RWPE2 (cell line): ENCODE results near the gene PPOX.

Experiments
- ATAC-seq: fragments of 200-7000 bp; cut with Tn5 transposase; 3 replicates; pipeline ENCODE4 v1.9.1; 2021; ENCODE audit warnings: low read depth
- DNase-seq: peaks from one replicate; pipeline ENCODE4 v3.0.0-alpha.2; 2020; ENCODE audit warnings: low spot score
- H3K27ac ChIP-seq: fragments of 450-650 bp; 2 replicates; pipeline ENCODE4 v1.5.1; 2017; ENCODE audit warnings: mild to moderate bottlenecking; ENCODE audit not compliant: poor library complexity, severe bottlenecking
- H3K27me3 ChIP-seq: fragments of 250-450 bp; sonication (Bioruptor Pico); 2 replicates; pipeline ENCODE4 v1.5.1; 2021; ENCODE audit warnings: mild to moderate bottlenecking, moderate library complexity; ENCODE audit not compliant: insufficient read depth, poor library complexity, severe bottlenecking
- H3K36me3 ChIP-seq: fragments of 250-450 bp; sonication (Bioruptor Pico); 2 replicates; pipeline ENCODE4 v1.5.1; 2020; ENCODE audit warnings: low read depth, mild to moderate bottlenecking, moderate library complexity
- H3K4me1 ChIP-seq: fragments of 250-450 bp; sonication (Bioruptor Pico); 2 replicates; pipeline ENCODE4 v1.5.1; 2021; ENCODE audit warnings: mild to moderate bottlenecking, moderate library complexity; ENCODE audit not compliant: insufficient read depth, poor library complexity, severe bottlenecking
- H3K4me3 ChIP-seq: fragments of 250-450 bp; sonication (Bioruptor Pico); 2 replicates; pipeline ENCODE4 v1.5.1; 2021; ENCODE audit warnings: mild to moderate bottlenecking, moderate library complexity; ENCODE audit not compliant: severe bottlenecking
- H3K9me3 ChIP-seq: fragments of 250-450 bp; sonication (Bioruptor Pico); 2 replicates; pipeline ENCODE4 v1.5.1; 2021; ENCODE audit warnings: mild to moderate bottlenecking, moderate library complexity; ENCODE audit not compliant: severe bottlenecking
- CTCF ChIP-seq: fragments of 450-650 bp; IDR thresholded peaks from one replicate; pipeline ENCODE4 v1.5.1; 2017; ENCODE audit warnings: mild to moderate bottlenecking, moderate library complexity; ENCODE audit not compliant: poor library complexity, severe bottlenecking

The PPOX gene

GRCh38 chr1:161199506-161200139 is 33.4 kb downstream of the PPOX start:
- H3K36me3 ChIP-seq, result peaks cover 15% of the 10 kb centered on the region
- no peak for ATAC-seq
- no peak overlapping the region for H3K27ac ChIP-seq
- peaks cover 6% of the 10 kb centered on the region for H3K4me1 ChIP-seq
- DNase-seq, result no peak
- H3K27me3 ChIP-seq, result no peaks in the 10 kb centered on the region
- H3K4me3 ChIP-seq, result no peak overlapping the region
- TF ChIP-seq CTCF, result no peak
- no peaks in the 10 kb centered on the region for H3K9me3 ChIP-seq

- Histone ChIP-seq H3K27ac (peak overlapping the region; percentile 47), H3K27me3 (no peaks in the 10 kb centered on the region), H3K4me3 (no peak overlapping the region), H3K9me3 (no peaks in the 10 kb centered on the region), H3K36me3 (peaks cover 23% of the 10 kb centered on the region), H3K4me1 (peaks cover 6% of the 10 kb centered on the region)
- ATAC-seq, result no peak
- TF ChIP-seq CTCF, result no peak
- DNase-seq, result no peak
These were observed 34.3 kb downstream of the PPOX start for GRCh38 chr1:161200421-161200991.

- TF ChIP-seq CTCF, result no peak
- no peaks in the 10 kb centered on the region for H3K27me3 ChIP-seq
- H3K36me3 ChIP-seq, result peaks cover 30% of the 10 kb centered on the region
- DNase-seq, result no peak
- H3K9me3 ChIP-seq, result no peaks in the 10 kb centered on the region
- H3K27ac ChIP-seq, result peak overlapping the region; percentile 47
- H3K4me1 ChIP-seq, result peaks cover 6% of the 10 kb centered on the region
- peak overlapping the region; percentile 58 for H3K4me3 ChIP-seq
- no peak for ATAC-seq
These were observed 35.0 kb downstream of the PPOX start for GRCh38 chr1:161200992-161201835.

GRCh38 chr1:161201836-161202712 is 35.8 kb downstream of the PPOX start, which contains the start of gene NDUFS2:
Gene NDUFS2, plus strand, starts transcription at chr1:161202367. Its CDS starts 19 bp downstream, at chr1:161202386.
- DNase-seq, result peak; percentile 98
- H3K4me1 ChIP-seq, result peaks cover 6% of the 10 kb centered on the region

More at GRCh38 chr1:161201836-161202712, 35.8 kb downstream of the PPOX start, which contains the start of gene NDUFS2:
- ATAC-seq, result peak; percentile 96
- peak; percentile 38 for TF ChIP-seq CTCF
- Histone ChIP-seq H3K27me3 (no peaks in the 10 kb centered on the region), H3K36me3 (peaks cover 39% of the 10 kb centered on the region), H3K9me3 (no peaks in the 10 kb centered on the region), H3K4me3 (peak within 1 kb of the TSS; percentile 58), H3K27ac (peak within 1 kb of the TSS; percentile 47)
